Heart left ventricle (tissue), 16 donors: ENCODE data around the gene TNFAIP8L3. TPM values are rescaled to one million over a fixed set of nuclear protein-coding genes. Genes with fewer than 3 reads are reported as not detected.

Experiments used
- ATAC-seq, 4 donors: fragments of 200-7000 bp; cut with Tn5 transposase; one replicate each; pipeline ENCODE4 v1.9.1; 2020 to 2022; ENCODE audit warnings: moderate library complexity in 4 of 4, mild to moderate bottlenecking in 3 of 4, moderate number of reproducible peaks in 1 of 4
- DNase-seq, 5 donors: peaks; one replicate each; pipeline ENCODE4 v3.0.0-alpha.2; 2020
- H3K27ac ChIP-seq, 12 donors: fragments of 200-600 bp; sonication (generic) in 4 of 12; one replicate each; pipeline versions ENCODE4 v1.5.0 to v1.8.0; 2016 to 2022; ENCODE audit warnings: mild to moderate bottlenecking in 2 of 12
- H3K27me3 ChIP-seq, 9 donors: fragments of 200-600 bp; sonication (generic) in 2 of 9; one replicate each; pipeline versions ENCODE4 v1.5.1 to v1.8.0; 2016 to 2022; ENCODE audit warnings: mild to moderate bottlenecking in 3 of 9
- H3K36me3 ChIP-seq, 9 donors: fragments of 200-600 bp; sonication (generic) in 2 of 9; one replicate each; pipeline versions ENCODE4 v1.5.0 to v1.8.0; 2018 to 2022; ENCODE audit warnings: mild to moderate bottlenecking in 2 of 9
- H3K4me1 ChIP-seq, 12 donors: fragments of 200-600 bp; sonication (generic) in 4 of 12; one replicate each; pipeline versions ENCODE4 v1.5.0 to v1.8.0; 2016 to 2022; ENCODE audit warnings: mild to moderate bottlenecking in 3 of 12
- H3K4me3 ChIP-seq, 12 donors: fragments of 200-600 bp; sonication (generic) in 4 of 12; one replicate each; pipeline versions ENCODE4 v1.5.0 to v1.8.0; 2017 to 2022; ENCODE audit warnings: mild to moderate bottlenecking in 9 of 12, moderate library complexity in 4 of 12
- H3K9me3 ChIP-seq, 12 donors: fragments of 200-600 bp; sonication (generic) in 4 of 12; one replicate each; pipeline versions ENCODE4 v1.5.0 to v1.8.0; 2016 to 2022; ENCODE audit warnings: mild to moderate bottlenecking in 1 of 12
- POLR2A ChIP-seq, 2 donors: fragments of 450-650 bp; IDR thresholded peaks; one replicate each; pipeline ENCODE4 v1.6.1; 2017; ENCODE audit warnings: antibody characterized with exemption in 2 of 2, mild to moderate bottlenecking in 2 of 2, moderate library complexity in 2 of 2
- WGBS, 4 donors: extraction: QIAGEN DNeasy Blood & Tissue Kit in 2 of 4; methylation state at CpG; one replicate each; pipeline versions ENCODE4 v1.1.5 to v1.1.7; 2013 to 2018; 5-methylcytosine and 5-hydroxymethylcytosine counted together
- intact Hi-C, 10 donors: fragments of 100-400 bp; cut with DNase I; formaldehyde crosslinking; loops; one replicate each; pipeline versions ENCODE4 v1.11.1 to v1.14.2; 2022
- polyA plus RNA-seq, 2 donors: library from polyadenylated mRNA; stranded (reverse); fragments of 200-250 nt; gene quantifications; one replicate each; pipeline ENCODE4 v1.2.3, GENCODE V29; 2013
- total RNA-seq, 9 donors: library from RNA; depleted of rRNA in 2 of 9; stranded (reverse); fragments of >200 nt in 2 of 9; fragmentation: NEBNext Ultra II Directional in 3 of 9; extraction: Animal tissue kit (Norgen Biotek cat#: 25700) in 3 of 9; gene quantifications; one replicate each; pipeline versions ENCODE4 v1.1.0 to v1.2.4, GENCODE V29; 2016 to 2023
- TF ChIP-seq, protein P1 (sequence below), 12 donors: fragments of 200-600 bp; sonication (generic) in 4 of 12; IDR thresholded peaks; one replicate each; pipeline versions ENCODE4 v1.5.0 to v1.8.0; 2018 to 2022; ENCODE audit warnings: antibody characterized with exemption in 12 of 12, mild to moderate bottlenecking in 5 of 12
- donor health status: ischemic (EF 13 %, LVEDD 7.1; RV severe dilation, severe dysfunction).
- donor health status: healthy with polysubstance abuse.
- donor health status: DM: no; HTN: yes; CAD: no.
- donor health status: DM: no; HTN: no; CAD: no.
- donor health status: ischemic (EF 25% LVEDD 6.9; RV normal size, moderate dysfunction).
- donor health status: ischemic (EF 25% LVEDD 5.7; RV mildly dilated, moderate dysfunction).
- donor health status: healthy.
- donor health status: DM: yes; HTN: yes; CAD: no.
- donor health status: ischemic (EF 35%, LVEDD 5.7; RV mildly dilated, moderate dysfunction).
- donor health status: nonischemic (EF 11% LVEDD 7.7; RV severe dilation, severe dysfunction).
- donor health status: DM: yes; HTN: yes; CAD: no.
- donor health status: PGD.
- donor health status: ischemic (EF 29% LVEDD 5.4; RV normal size, mild dysfunction).
- donor health status: nonischemic (EF 23%, LVEDD 6.1; RV moderate dilation, normal function).

The TNFAIP8L3 gene
- total and polyA plus RNA-seq, 11 donors: 1.3 to 28.0 (median 3.1) TPM

DNA sequence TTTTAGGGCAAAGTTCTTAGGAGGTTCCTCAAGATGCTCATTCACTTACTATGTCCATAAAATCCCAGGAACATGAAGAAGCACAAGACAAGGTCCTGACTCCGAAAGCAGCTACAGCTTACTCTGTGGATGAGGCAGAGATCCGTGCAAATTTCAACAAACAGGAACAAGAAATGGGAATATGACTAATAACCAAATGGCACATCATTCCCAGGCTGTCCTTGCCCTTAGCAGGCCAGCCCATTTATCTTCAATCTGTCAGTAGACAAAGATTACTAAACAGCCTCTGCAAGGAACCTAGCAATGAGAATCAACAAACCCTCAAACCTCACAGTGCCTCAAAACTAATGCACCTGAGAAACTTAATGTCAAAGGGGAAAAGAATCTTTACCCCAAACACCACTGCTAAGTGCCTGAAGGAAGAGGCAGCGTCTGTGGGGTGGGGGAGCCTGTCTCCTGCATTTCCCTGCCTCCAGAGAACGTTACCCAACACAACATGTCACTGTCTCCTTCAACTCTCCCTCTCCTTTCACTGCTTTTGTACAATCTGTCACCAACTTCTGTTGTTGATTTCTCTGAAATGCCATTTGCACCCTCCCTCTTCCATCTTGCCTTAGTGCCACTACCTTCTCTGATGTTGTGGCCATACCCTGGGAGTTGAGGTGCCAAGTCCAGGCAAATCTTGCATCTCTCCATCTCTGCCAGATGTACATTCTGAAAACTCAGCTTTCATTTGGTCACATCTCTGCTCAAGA is 4.8 kb downstream of the TNFAIP8L3 start:
- Histone ChIP-seq H3K27me3 (peaks cover 0 to 31% (median 0%) of the 10 kb centered on the region in 9 donors), H3K36me3 (no peaks in the 10 kb centered on the region), H3K27ac (no peak overlapping the region), H3K4me1 (peaks cover 0 to 16% (median 7%) of the 10 kb centered on the region in 12 donors), H3K4me3 (no peak overlapping the region), H3K9me3 (no peaks in the 10 kb centered on the region)
- intact Hi-C loops: no loop called here
- ATAC-seq: no peak
- no peak for TF ChIP-seq POLR2A (IDR thresholded peaks at IDR 0.05)
- TF ChIP-seq, protein P1, sequence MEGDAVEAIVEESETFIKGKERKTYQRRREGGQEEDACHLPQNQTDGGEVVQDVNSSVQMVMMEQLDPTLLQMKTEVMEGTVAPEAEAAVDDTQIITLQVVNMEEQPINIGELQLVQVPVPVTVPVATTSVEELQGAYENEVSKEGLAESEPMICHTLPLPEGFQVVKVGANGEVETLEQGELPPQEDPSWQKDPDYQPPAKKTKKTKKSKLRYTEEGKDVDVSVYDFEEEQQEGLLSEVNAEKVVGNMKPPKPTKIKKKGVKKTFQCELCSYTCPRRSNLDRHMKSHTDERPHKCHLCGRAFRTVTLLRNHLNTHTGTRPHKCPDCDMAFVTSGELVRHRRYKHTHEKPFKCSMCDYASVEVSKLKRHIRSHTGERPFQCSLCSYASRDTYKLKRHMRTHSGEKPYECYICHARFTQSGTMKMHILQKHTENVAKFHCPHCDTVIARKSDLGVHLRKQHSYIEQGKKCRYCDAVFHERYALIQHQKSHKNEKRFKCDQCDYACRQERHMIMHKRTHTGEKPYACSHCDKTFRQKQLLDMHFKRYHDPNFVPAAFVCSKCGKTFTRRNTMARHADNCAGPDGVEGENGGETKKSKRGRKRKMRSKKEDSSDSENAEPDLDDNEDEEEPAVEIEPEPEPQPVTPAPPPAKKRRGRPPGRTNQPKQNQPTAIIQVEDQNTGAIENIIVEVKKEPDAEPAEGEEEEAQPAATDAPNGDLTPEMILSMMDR (IDR thresholded peaks at IDR 0.05): no peak
- 76 to 91% (median 81%) methylated on average over 4 of the region's 4 CpGs for WGBS, 4 donors
- DNase-seq: no peak

DNA sequence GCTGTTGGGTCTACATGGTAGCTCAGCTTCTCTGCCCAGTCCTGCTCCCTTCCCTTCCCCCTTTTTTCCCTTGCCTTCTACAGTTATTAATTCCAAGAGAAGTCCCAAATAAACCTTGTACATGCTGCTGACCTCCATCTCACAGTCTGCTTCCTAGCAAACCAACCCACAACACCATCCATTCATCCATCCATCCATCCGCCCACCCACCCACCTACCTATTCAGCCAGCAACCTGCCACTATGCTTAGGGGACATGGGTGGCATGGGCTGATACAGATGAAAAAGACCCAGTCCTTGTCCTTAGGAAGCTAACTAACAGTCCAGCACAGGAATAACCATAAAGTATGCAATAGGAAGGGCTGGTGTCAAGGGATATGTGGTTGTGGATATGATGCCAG is 5.7 kb downstream of the TNFAIP8L3 start:
- intact Hi-C loops: no loop called here
- DNase-seq: no peak
- Histone ChIP-seq H3K9me3 (no peaks in the 10 kb centered on the region), H3K4me3 (no peak overlapping the region), H3K36me3 (no peaks in the 10 kb centered on the region), H3K4me1 (peaks cover 0 to 14% (median 5%) of the 10 kb centered on the region in 12 donors), H3K27ac (no peak overlapping the region), H3K27me3 (peaks cover 0 to 26% (median 0%) of the 10 kb centered on the region in 9 donors)
- ATAC-seq: no peak
- TF ChIP-seq POLR2A (IDR thresholded peaks at IDR 0.05): no peak
- TF ChIP-seq, protein P1 (IDR thresholded peaks at IDR 0.05): no peak
- 90 to 100% (median 99%) methylated on average over 1 of the region's 1 CpG for WGBS, 4 donors

DNA sequence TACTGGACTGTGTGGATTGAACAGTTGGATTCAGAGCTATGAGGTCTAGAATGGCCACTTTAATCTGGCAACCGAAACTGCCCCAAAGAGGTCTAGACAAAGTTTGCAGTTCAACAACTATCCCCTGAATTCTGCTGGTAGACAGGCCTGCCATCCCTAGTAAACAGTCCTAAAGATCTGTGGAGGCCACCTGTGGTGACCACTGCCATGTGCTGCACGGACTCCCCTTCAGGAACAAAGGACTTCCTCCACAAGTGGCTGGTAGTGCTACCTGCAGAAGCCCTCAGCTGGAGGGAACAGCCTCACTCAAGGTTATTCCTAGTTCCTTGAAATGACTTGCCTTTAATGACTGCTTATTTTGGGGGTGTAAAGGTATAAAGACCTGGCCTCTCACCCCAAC is 6.1 kb downstream of the TNFAIP8L3 start:
- no peak for ATAC-seq

DNA sequence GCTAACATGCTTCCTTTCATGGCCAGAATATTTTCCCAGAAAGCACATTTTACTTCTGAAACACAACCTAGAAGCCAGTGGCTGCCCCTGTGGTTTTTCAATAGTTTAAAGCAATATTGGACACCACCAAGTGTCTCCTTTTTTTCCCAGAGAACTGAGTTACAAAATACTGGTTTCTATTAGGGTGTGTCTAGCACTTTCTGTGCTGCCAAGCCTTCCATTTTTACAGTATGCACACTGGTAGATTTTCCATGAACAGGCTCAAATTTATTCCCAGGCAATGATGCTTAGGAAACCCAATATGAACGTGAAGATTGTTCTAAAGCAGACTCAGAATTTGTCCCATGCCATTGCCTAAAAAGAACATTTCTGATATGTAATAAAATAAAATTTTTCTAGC is 7.2 kb downstream of the TNFAIP8L3 start:
- H3K9me3 ChIP-seq: no peaks in the 10 kb centered on the region
- peaks cover 0 to 12% (median 0%) of the 10 kb centered on the region in 9 donors for H3K27me3 ChIP-seq
- ATAC-seq: no peak
- WGBS, 4 donors: 89 to 95% (median 93%) methylated on average over 1 of the region's 1 CpG
- no peak for DNase-seq
- H3K4me3 ChIP-seq: no peak overlapping the region
- intact Hi-C loops: no loop called here
- H3K36me3 ChIP-seq: no peaks in the 10 kb centered on the region
- H3K4me1 ChIP-seq: peaks cover 0 to 4% (median 0%) of the 10 kb centered on the region in 12 donors
- H3K27ac ChIP-seq: no peak overlapping the region
- TF ChIP-seq POLR2A (IDR thresholded peaks at IDR 0.05): no peak
- TF ChIP-seq, protein P1 (IDR thresholded peaks at IDR 0.05): no peak

More for the DNA sequence above, 6.1 kb downstream of the TNFAIP8L3 start:
- intact Hi-C loops: no loop called here
- H3K4me1 ChIP-seq: peaks cover 0 to 9% (median 3%) of the 10 kb centered on the region in 12 donors
- no peak overlapping the region for H3K27ac ChIP-seq
- DNase-seq: no peak
- H3K27me3 ChIP-seq: peaks cover 0 to 21% (median 0%) of the 10 kb centered on the region in 9 donors
- H3K36me3 ChIP-seq: no peaks in the 10 kb centered on the region
- TF ChIP-seq, protein P1 (IDR thresholded peaks at IDR 0.05): no peak
- TF ChIP-seq POLR2A (IDR thresholded peaks at IDR 0.05): no peak
- no peaks in the 10 kb centered on the region for H3K9me3 ChIP-seq
- no peak overlapping the region for H3K4me3 ChIP-seq
- 85 to 100% (median 88%) methylated on average over 2 of the region's 2 CpGs for WGBS, 4 donors
